Fibroblast of skin of scalp (primary cell): ENCODE results near the gene PCLO.

Source experiments
- DNase-seq: peaks from one replicate; pipeline ENCODE4 v3.0.0-alpha.2; 2013

PCLO gene

DNA sequence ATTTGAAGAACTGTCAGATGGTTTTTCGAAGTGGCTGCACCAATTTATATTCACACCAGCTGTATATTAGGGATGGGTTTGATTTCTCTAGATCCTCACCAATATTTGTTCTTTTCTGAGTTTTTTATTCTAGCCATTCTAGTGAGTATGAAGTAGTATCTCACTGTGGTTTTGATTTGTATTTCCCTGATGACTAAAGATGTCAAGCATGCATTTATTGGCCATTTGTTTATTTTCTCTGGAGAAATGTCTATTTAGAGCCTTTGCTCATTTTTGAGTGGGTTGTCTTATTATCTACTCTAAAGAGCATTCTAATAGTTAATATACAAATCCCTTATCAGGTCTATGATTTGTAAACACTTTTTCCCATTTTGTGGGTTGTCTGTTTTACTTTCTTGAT is 123.9 kb downstream of the PCLO start:
- DNase-seq, result no peak

DNA sequence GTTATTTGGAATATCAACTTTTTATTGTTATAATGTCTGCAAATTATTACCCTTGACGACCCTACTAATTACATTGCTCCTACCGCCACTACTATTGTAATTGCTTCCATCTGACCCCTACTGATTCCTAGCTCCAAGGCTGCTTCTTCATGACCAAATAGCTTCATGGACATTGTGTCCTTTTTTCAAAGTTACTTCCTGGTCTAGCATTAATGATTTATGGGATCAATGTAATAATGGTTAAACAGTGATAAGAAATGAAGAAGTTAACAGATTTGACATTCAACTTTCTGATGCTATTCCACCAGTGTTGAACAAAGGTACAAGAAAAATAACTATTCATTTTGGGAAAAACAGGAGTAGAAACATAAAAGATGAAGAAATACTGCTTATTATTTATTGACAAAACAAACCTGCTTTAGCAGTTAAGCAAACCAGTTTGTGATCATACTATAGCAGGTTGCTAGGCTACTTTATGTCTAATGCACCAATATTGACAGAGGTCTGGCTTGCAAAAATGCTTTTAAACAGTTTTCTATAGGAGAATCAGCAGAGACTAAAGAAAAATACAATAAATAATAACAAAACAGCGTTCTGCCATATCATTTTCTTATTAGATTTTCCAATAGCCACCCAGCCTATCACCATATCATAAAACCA is 125.8 kb downstream of the PCLO start:
- DNase-seq, result no peak

GRCh38 chr7:83036130-83036529 is 126.6 kb downstream of the PCLO start:
- no peak for DNase-seq

DNA sequence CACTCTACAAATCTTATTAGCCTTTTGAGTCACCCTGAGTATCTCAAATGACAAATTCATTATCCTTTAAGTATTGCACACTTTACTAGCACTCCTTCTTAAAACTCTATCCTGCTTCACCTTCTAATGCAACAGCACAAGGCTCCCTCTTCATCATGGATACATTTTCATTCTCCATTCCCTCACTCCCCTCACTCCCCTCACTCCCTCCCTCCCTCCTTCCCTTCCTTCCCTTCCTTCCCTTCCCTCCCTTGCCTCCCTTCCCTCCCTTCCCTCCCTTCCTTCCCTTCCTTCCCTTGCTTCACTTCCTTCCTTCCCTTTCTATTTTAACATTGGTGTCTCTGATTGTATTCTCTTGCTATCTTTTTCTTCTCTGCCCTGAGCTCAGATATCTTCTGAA is 130.5 kb downstream of the PCLO start:
- DNase-seq, result no peak

GRCh38 chr7:83023817-83024665 is 138.6 kb downstream of the PCLO start:
- DNase-seq, result peak; percentile 1

GRCh38 chr7:83021032-83021431 is 141.7 kb downstream of the PCLO start:
- DNase-seq, result no peak

- no peak for DNase-seq
These were observed 142.5 kb downstream of the PCLO start for GRCh38 chr7:83020161-83020560.

GRCh38 chr7:83015916-83016315 is 146.8 kb downstream of the PCLO start:
- no peak for DNase-seq

DNA sequence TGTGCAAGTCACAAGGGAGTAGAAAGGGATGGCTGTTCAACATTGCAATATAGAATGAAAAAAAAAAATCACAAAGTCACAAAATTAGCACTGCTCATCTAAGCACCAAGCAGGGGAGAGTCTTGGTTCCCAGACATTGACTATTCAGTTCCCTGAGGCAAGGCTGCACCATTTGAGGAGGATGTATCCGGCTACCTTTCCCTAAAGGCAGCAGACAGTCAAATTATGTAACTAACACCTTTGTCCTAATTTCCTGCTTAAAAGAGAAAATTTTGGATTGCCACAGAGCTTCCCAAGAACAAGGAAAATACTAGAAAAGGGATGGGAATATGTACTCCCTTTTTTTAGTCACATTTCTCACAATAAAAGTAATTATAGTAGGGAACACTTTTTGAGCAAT is 148.1 kb downstream of the PCLO start:
- no peak for DNase-seq

DNA sequence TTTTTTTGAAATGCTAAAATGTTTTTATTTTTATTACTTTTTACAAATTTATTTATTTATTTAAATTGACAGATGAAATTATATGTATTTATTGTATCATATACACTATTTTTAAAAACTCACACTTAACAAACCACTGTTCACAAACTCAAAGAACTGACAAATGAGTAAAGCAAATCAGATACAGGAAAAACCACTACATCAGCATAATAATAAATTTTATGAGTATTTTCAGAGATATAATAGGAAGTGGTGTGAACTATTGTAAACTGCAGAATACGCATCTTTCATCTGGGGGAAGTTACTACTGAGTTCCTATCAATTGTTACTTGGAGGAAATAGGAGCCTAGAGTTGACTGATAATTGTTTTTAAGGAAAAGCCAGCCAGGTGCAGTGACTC is 150.7 kb downstream of the PCLO start:
- DNase-seq, result no peak

- DNase-seq, result peak; percentile 1
These were observed 157.3 kb downstream of the PCLO start for GRCh38 chr7:83005410-83005809.

DNA sequence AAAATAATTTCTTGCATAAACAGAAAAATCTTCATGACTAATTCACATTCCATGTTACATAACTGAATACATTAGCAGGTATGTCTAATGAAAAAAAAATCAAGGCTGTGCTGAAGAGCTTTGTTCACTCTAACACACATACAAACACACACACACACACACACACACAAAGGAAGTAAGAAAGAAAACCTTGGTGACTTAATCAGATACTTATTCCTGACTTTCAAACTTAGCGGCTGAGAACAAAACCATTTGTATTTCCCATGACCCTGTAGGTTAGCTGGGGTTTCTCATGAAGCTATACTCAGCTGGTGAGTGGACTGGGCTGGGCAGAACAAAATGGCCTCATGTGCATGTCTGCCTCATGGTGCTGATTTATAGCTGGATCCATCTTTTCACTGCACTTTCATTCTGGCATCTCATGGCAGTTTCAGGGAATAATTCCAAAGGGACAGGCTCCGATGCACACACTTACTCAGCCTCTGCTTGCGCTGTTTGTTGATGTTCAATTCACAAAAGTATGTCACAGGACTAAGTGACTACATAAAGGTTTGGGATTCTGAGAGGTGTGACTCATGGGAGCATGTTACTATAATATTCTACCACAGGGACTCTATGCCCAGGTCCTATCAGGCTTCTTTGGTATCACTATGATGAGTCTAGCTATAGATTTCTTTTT is 161.2 kb downstream of the PCLO start:
- DNase-seq, result no peak

DNA sequence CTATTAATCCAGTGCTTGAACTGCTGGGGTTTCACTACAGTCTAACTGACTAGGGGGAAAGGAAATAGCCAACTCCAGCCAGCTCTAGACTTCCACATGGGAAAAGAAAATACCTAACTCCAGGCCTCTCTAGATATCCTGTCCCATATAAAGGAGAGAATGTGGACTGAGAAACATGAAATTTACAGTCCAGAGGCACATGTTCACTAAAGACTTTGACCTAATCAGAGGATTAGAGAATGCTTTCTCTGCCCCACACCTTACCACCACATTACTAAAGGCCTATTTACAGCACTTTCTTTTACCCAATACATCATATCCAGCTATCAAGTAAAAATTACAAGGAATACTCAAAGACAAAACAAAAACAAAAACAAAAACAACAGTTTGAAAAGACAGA is 164.2 kb downstream of the PCLO start:
- DNase-seq, result no peak

DNA sequence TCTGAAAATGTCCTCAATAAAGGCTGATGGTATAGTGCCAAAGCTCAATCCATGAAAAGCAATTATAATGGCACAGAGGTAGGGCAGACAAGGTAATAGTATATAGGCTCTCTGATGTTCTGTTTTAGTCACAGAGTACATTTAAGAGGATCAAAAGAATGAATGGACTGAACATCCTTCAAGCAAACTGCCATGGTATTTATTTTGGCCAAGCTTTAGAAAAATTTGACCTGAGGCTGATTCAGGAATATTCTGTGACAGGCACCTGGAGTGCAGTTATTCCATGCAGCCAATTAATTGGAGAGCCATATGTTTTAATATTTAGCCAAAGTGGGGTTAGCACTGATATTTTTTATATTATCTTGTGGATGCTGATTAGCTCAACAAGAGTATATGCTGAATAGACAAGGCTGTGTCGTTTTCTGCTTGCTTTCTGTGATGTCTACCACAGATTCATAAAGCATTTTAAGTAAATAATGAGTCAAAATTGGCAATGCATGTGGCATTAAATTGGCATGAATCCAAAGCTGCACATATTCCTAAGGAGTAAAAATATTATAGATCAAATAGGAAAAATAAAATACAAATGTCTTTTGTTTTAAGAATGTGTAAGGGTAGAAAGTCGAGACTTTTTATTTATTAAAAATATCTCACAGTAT is 177.4 kb downstream of the PCLO start:
- DNase-seq, result no peak

GRCh38 chr7:82980130-82980788 is 182.4 kb downstream of the PCLO start:
- no peak for DNase-seq

GRCh38 chr7:82975811-82976468 is 186.7 kb downstream of the PCLO start:
- DNase-seq, result no peak

DNA sequence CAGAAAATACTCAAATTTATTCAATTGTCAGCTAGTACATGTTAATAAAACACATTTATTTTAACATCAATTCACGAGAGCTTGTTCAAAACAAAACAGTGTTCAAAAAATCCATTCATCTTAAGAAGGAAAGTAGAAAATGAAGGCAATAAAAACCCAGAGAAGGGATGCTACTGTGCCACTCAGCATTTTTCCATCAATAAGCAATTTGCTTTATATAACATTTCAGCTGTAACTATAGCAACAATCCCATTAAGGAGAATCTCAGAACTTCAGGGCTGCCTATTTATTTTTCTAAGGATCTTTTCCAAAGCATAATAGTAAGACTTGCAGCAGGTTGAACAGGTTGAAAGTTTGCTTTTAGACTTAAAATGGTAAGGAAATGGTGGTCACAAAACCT is 190.5 kb downstream of the PCLO start:
- DNase-seq, result no peak

DNA sequence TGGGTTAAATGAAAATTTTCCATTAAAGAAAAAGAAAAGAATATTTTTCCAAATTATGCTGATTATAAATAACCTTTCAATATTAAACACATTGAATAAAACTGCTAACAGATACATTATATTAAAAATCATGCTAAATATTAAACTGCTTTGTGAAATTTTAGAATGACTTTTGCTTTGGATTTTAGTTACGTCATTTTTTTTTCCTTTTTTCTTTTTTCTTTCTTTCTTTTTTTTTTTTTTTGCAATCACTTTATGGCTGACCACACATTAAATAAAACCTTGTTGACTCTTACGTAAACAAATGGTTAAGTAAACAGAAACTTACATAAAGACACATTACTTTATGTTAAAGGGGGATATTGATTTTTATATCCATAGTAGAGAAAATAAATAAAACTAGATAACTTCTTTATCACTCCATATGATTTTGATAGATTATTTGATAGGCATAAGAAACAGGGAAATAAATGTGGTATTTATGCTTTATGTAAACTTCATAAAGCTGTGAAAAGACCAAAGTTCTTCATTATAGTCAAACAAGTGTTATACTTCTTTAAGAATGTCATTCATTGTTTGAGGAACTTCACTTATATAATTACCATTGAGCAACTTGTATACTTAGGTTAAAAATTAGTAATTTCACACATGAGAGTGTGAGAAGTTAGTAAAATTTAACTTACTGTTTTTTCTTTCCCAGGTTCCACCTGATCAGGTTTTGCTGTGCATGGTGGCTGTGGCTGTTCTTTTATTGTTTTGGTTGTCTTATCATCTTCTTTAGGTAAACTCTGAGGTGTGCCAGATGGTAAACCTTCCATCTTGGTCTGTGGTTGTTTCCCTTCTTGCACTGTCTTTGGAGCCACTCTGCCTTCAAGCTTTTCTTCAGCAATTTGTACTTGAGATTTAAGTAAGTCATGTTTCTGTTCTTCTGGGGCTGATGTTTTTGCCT is 197.3 kb downstream of the PCLO start:
- no peak for DNase-seq

- no peak for DNase-seq
These were observed 198.4 kb downstream of the PCLO start for GRCh38 chr7:82964150-82964882.

- no peak for DNase-seq
These were observed 201.4 kb downstream of the PCLO start for GRCh38 chr7:82961240-82961639.
